Mesothelial cell of epicardium (in vitro differentiated cells): Measurements from ENCODE around the gene B3GNT9. TPM values are rescaled to one million over a fixed set of nuclear protein-coding genes. Genes with fewer than 3 reads are reported as not detected.
A peak's percentile ranks its signal among the peaks of the same experiment; 100 is the strongest.

ENCODE experiments used
- DNase-seq, 2 experiments: peaks; one replicate each; pipeline ENCODE4 v3.0.0; 2021; ENCODE audit warnings: low spot score in 2 of 2; ENCODE audit not compliant: unreplicated experiment in 2 of 2
- H3K27ac Mint-ChIP-seq: 2 replicates; pipeline ENCODE4 v1.8.0; 2021; ENCODE audit warnings: mixed read lengths
- H3K27me3 Mint-ChIP-seq: 2 replicates; pipeline ENCODE4 v1.8.0; 2021; ENCODE audit warnings: low read depth, mixed read lengths
- H3K36me3 Mint-ChIP-seq: 2 replicates; pipeline ENCODE4 v1.8.0; 2021; ENCODE audit warnings: mixed read lengths
- H3K4me1 Mint-ChIP-seq: 2 replicates; pipeline ENCODE4 v1.8.0; 2021; ENCODE audit warnings: mixed read lengths
- H3K4me3 Mint-ChIP-seq: 2 replicates; pipeline ENCODE4 v1.8.0; 2021; ENCODE audit warnings: mild to moderate bottlenecking, moderate library complexity, mixed read lengths
- H3K9me3 Mint-ChIP-seq: 2 replicates; pipeline ENCODE4 v1.8.0; 2021; ENCODE audit warnings: mixed read lengths
- total RNA-seq: library from RNA; stranded (reverse); gene quantifications from 3 replicates; pipeline ENCODE4 v1.2.1, GENCODE V29; 2021
- TF ChIP-seq, protein P1 (sequence below): fragments of 200-600 bp; sonication (generic); IDR thresholded peaks from one replicate; pipeline ENCODE4 v1.5.0; 2021; ENCODE audit warnings: antibody characterized with exemption; ENCODE audit not compliant: unreplicated experiment

B3GNT9 gene
- total RNA-seq, 1 donor from 2014 or later, result 20.6 TPM

DNA sequence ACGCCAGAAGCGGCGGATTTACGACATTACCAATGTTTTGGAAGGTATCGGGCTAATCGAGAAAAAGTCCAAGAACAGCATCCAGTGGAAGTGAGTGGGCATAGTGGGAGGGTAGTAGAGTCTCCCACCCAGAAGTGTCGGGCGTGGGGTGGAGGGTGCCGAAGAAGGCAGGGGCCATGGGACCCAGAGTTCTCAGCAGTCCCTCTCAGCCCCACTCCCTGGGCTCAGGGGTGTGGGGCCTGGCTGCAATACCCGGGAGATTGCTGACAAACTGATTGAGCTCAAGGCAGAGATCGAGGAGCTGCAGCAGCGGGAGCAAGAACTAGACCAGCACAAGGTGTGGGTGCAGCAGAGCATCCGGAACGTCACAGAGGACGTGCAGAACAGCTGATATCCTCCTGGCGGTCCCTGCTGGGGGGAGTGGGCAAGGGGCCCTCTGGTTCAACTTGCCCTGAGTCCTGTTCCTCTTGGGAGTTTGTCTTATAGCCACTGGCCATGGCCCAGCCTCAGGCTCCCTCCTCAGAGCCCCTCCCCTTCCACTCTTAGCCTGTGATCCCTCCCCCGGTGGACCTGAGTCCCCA lies 42.1 kb upstream of the B3GNT9 start:
- TF ChIP-seq, protein P1, sequence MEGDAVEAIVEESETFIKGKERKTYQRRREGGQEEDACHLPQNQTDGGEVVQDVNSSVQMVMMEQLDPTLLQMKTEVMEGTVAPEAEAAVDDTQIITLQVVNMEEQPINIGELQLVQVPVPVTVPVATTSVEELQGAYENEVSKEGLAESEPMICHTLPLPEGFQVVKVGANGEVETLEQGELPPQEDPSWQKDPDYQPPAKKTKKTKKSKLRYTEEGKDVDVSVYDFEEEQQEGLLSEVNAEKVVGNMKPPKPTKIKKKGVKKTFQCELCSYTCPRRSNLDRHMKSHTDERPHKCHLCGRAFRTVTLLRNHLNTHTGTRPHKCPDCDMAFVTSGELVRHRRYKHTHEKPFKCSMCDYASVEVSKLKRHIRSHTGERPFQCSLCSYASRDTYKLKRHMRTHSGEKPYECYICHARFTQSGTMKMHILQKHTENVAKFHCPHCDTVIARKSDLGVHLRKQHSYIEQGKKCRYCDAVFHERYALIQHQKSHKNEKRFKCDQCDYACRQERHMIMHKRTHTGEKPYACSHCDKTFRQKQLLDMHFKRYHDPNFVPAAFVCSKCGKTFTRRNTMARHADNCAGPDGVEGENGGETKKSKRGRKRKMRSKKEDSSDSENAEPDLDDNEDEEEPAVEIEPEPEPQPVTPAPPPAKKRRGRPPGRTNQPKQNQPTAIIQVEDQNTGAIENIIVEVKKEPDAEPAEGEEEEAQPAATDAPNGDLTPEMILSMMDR, result no peak
- H3K36me3 Mint-ChIP-seq, result peaks cover 16% of the 10 kb centered on the region
- peaks cover 19% of the 10 kb centered on the region for H3K4me1 Mint-ChIP-seq
- H3K4me3 Mint-ChIP-seq, result peak overlapping the region; percentile 84
- no peak for DNase-seq
- H3K27ac Mint-ChIP-seq, result peak overlapping the region; percentile 86
- H3K9me3 Mint-ChIP-seq, result no peaks in the 10 kb centered on the region
- no peaks in the 10 kb centered on the region for H3K27me3 Mint-ChIP-seq

DNA sequence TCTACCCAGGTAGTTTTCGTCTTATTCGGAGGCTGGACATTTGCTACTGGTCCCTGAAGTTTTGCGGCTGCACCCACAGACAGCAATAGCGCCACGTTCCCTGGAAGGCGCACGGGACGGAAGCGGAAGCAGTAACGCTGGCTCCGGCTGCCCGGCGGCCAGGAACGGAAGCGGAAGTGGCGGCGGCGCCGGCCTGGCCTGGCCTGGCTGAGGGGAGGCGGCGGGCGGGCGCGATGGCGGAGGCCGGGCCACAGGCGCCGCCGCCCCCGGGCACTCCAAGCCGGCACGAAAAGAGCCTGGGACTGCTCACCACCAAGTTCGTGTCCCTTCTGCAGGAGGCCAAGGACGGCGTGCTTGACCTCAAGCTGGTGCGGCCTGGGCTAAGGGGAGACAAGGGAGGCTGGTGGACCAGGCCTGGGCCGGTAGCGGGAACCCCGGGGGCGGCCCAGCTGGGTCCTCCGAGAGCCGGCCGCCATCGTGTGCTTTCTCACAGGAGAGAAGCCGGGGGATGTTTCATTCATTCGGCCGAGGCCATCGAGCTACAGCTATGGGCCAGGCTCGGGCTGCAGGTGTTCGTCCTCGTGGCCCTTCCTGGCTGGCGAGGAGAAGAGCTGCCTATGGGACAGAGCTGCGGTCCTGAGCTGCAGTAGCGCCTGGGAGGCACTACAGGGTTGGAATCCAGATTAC lies 41.3 kb upstream of the B3GNT9 start, which contains the start of gene E2F4:
Gene E2F4, plus strand, starts transcription at position 161 of the 687 bp plus-strand sequence. Its CDS starts 73 bp downstream, at position 234.
- TF ChIP-seq, protein P1, result no peak
- Mint-ChIP-seq H3K36me3 (peaks cover 16% of the 10 kb centered on the region), H3K4me3 (peak within 1 kb of the TSS; percentile 84), H3K27ac (peak within 1 kb of the TSS; percentile 86), H3K4me1 (peaks cover 19% of the 10 kb centered on the region), H3K27me3 (no peaks in the 10 kb centered on the region), H3K9me3 (no peaks in the 10 kb centered on the region)
- peak; percentile 71 to 86 for DNase-seq

DNA sequence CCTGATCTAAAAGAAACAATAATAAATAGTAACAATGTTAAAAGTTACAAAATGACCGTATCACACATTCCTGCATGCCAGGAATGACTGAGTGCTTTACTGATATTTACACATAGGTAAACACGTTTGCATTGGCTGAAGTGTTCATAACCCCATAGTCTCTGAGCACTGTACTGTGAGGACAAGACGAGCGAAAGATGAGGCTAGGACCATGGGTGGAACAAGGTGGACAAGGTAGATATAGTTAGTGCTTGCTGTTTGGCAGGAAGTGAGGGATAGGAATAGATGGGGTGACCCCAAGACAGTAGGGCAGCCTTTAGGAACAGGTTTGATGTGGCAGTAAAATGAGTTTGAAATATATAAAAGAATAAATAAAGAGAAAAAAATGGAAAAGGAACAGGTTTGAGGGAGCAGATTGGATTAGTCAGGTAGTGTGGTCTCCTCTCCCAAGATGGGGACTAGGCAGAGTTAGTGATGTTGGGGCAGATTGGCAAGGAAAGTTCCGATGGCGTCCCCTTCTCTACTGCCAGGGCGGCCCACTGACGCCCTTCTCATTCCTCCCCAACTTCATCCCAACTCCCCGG lies 40.7 kb upstream of the B3GNT9 start:
- DNase-seq, result no peak
- peak overlapping the region; percentile 60 for H3K27ac Mint-ChIP-seq
- H3K9me3 Mint-ChIP-seq, result no peaks in the 10 kb centered on the region
- H3K4me1 Mint-ChIP-seq, result peaks cover 21% of the 10 kb centered on the region
- TF ChIP-seq, protein P1, result no peak
- H3K36me3 Mint-ChIP-seq, result peaks cover 11% of the 10 kb centered on the region
- H3K4me3 Mint-ChIP-seq, result peak overlapping the region; percentile 84
- H3K27me3 Mint-ChIP-seq, result peaks cover 2% of the 10 kb centered on the region

DNA sequence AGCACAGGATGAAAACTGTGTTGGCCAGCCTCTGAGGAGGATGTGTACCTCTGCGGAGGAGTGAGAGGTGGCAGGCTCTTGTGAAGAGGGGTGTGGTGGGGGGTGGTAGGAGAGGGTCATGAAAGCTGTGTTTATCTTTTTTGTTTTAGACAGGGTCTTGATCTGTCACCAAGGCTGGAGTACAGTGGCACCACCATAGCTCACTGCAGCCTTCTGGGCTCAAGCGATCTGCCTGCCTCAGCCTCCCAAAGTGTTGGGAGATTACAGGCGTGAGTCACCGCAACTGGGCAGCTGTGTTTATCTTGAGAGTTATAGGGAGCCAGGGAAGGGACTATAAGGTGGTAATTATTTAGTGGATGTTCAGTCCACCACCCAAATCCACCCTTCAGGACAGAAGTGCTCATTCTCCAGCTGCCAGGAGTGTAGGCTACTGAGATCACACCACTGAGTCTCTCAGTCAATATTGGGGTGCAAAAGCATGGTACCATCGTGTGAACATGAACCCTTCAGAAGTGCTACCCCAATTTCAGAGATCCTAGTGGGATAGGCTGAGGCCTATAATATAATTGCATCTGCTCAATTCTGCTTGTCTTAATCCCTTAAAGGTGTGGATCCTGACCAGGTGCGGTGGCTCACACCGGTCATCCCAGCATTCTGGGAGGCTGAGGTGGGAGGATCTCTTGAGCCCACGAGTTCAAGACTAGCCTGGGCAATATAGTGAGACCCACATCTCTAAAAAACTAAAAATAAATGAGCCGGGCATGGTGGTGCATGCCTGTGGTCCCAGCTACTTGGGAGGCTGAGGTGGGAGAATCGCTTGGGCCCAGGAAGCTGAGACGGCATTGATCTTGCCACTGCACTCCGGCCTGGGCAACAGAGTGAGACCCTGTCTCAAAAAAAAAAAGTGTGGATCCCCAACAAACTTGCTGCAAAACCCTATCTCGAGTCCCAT lies 39.9 kb upstream of the B3GNT9 start:
- Mint-ChIP-seq H3K27ac (no peak overlapping the region), H3K27me3 (peaks cover 3% of the 10 kb centered on the region), H3K4me3 (no peak overlapping the region), H3K36me3 (peaks cover 5% of the 10 kb centered on the region), H3K4me1 (peaks cover 23% of the 10 kb centered on the region), H3K9me3 (no peaks in the 10 kb centered on the region)
- no peak for DNase-seq
- TF ChIP-seq, protein P1, result no peak

DNA sequence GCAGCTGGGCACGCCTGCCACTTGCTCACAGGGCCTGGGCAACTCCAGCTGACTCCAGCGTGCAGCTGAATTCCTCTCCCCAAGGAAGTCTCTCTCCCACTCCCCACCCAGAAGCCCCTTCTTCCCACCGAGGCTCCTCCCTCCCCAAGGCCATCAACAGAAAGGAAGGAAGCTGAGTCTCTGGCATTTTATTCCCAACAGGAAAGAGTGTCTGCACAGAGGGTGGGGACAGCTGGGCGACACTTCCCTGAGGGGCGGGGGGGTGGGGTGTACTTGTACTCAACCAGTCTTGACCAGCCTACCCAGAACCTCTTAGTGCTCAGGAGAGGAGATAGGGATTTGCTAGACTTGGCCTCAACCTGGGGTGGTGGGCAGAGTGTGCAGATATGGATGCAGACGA lies 39.2 kb upstream of the B3GNT9 start, which contains the start of gene EXOC3L1:
Gene EXOC3L1, minus strand, starts transcription at position 96 of the 400 bp plus-strand sequence. CDS start 460 bp downstream, outside the sequence.
- no peak for DNase-seq
- H3K4me3 Mint-ChIP-seq, result no peak within 1 kb of the TSS
- H3K27me3 Mint-ChIP-seq, result peaks cover 9% of the 10 kb centered on the region
- TF ChIP-seq, protein P1, result no peak
- H3K36me3 Mint-ChIP-seq, result peaks cover 2% of the 10 kb centered on the region
- no peak within 1 kb of the TSS for H3K27ac Mint-ChIP-seq
- H3K9me3 Mint-ChIP-seq, result no peaks in the 10 kb centered on the region
- peaks cover 29% of the 10 kb centered on the region for H3K4me1 Mint-ChIP-seq
